T-helper 2 cell (primary cell): ENCODE data around the gene PSKH1.
"Not testable (repeated sequence)": the region's sequence is repeated elsewhere in the genome, so short reads cannot be mapped to it uniquely, and the experiment has no call there.

Experiments
- DNase-seq, 5 experiments: peaks; one replicate each; pipeline versions ENCODE4 v3.0.0 to v3.0.0-alpha.2; 2012 to 2022

PSKH1 gene

DNA sequence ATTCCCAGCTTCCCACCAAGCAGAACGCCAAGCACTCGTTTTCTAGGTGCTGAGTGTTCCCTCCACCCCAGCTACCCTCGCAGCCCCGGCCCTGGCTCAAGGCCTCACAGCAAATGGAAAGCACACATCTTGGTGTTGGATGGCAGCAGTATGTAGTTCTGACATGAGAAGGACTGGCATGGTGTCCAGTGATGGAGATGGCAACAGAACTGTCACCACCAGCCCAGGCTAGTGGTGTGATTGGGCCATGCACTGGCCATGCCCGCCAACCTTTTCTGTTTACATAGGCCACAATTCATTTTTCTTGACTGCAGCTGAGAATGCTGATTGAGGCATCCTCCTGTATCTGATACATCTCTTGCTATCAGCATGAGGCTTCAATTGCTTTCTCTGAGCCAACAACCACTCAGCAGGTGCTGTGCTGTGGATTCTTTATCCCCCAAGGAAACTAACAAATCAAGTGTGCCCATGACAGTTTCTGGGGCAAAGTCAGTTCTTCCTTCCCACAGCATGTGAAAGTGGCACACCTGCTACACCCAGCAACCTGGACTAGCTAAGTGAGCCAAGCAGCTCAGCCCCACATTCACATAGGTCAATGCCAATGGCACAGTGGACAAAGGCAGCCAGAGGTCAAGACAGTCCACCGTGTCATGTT, 71.5 kb downstream of the PSKH1 start:
- DNase-seq, result no peak

DNA sequence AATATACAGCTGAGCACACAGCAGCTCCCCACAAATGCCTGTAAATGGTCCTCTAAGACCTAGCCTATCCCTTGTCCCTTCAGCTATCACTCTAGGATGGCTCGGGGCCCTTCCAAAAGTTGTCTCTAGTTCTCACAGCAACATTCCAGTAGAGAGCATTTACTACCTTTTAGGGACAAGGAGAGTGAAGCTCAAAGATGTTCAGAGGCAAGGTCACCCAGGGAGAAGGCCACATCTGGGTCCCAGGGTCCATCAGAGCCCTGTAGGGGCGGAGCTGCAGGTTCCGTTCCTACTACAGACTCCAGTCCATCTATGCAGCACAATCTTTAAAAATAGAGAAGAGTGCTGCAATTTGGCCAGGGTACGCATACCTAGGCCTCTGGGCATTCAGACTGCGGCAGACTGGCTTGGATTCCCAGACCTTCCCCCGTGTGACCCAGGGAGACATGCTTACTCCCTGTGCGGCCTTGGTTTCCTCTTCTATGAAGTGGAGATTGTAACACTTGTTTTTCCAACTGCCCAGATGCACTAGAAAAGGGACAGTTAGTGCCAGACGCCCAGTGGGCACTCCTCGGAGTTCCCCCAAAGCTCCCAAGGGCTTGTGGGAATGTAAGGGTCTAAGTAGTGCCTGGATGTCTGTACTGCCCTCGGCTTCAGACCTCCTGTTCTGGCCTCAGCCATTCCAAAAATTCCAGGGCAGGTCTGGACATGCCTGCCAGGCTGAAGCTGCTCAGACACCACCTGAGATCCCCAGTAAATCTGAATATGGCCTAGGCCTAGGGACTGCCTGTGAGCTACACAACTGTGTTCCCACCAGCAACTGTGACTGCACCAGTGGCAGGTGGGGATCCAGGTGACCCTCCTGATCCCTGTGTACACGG, 72.9 kb downstream of the PSKH1 start:
- no peak for DNase-seq

DNA sequence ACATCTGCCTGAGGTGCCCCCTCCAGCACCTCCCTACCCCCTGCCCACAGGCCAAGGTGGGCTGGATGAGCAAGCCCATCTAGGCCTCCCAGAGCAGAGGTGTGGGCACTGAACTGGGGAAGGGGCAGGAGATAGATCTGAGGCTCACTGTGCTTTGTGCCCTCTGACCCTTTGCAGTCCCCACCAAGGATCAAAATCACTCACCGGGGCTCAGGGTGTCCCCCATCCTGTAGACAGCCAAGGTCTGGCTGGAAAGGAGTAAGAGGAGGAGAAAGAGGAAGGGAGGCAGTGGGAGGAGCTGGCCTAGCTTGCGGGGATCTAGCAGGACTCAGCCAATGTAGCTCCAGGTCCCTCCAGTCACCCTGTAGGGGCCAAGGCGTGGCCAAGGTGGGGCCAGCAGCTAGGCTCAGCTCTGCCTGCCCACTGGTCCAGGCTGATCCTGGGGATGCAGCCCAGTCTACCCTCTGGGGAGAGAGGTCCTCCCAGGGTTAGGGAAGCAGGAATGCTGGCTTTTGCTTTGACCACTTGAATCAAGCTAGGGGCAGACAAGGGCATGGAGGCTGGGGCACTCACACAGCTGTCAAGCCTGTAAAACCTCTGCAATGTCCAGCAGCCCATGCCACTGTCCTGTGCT, 73.6 kb downstream of the PSKH1 start:
- DNase-seq, result no peak

DNA sequence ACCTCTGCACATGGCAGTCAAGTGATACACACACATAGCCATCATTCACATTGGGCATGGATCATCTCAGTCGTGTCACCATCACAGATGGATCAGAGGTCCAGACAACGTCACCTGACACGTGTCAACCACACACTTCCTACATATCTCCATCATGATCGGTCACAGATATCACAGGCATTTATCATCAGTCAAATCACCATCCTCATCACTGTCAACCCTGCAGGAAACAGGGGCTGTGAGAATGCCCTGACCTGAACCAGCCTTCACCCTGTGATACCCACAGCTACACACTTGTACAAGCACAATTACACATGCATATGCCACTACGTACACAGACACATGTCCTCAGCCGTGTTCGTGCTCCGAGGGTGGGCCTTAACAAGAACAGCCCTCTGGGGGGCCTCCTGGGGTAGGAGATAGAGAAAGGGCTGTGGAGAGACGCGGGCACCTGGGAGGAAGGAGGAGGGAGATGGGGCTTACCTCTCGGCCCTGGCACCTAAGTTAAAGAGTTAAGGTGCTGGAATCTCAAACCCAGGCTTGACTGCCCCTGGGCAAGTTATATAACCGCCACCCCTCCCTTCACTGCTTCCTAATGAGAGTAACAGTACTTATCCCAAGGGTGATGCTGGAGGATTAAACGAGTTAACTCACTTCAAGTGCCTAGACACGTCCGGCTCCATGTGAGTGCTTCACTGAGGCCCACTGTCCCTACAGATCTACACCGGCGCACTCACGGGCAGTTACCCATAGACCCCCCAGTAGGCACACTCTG, 74.3 kb downstream of the PSKH1 start:
- peak in 2 of 5 experiments; percentile 22 to 79 for DNase-seq

DNA sequence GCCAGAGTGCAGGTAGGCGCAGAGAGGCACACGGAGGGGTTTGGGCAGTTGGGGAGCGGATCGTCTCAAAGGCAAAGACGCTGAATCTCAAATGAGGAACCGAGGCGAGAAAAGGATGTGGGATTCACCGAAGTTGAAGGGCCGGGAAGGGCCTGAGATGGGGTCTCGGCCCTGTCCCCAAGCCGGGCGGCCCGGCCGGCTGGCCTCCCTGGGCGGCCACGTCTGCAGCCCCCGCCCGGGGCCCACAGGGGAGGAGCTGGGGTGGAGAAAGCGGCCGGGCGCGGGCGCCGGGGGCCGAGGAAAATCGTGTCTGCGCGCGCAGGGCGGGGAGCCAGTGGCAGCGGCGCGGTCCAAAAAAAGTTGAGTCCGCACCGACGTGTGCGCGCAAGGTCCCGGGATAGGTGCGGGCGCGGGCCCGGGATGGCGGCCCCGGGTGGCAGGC, 74.9 kb downstream of the PSKH1 start:
- DNase-seq, result peak in 3 of 5 experiments; percentile 12 to 37 (median 24)

DNA sequence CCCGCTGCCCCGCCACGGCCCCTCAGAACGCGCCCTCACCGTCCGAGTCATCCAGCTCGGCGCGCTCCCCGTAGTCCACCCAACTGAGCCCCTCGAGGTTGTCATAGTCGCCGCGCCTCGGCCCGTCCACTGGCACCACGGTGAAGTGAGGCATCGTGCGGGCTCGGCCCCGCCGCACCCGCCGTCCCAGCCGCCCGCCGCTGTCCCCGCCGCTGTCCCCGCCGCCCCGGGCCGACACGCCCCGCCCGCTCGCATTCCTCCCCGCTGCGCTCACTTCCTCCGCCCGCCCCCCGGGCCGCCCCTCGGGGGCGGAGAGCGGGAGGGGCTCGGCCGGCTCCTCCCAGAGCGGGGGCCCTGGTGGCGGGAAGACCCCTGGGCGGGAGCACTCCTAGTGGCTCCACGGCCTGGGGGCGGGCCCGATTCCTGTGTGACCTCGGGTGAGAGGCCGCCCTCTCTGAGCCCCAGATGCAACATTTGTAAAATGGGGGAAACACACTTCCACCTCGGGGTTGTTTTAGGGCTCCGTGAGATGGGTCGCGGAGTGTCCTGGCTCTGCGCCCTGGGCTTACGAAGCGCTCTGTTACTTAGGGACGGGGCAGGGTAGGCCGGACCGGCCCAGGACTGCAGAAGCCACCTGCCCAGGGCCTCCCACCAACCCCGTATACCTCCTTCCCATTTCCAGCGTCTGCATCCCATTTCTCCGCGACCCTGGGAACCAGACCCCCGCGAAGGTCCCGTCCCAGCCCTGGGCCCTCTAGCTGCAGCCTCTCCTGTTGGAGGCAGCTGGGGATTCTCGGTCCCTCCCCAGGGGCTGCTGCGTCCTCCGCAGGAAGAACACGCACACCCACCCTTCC, 75.6 kb downstream of the PSKH1 start, which contains the start of gene SLC12A4:
Gene SLC12A4, minus strand, starts transcription at position 238 of the 854 bp plus-strand sequence. Its CDS starts 84 bp downstream, at position 154.
- peak; percentile 75 to 92 (median 80) for DNase-seq

DNA sequence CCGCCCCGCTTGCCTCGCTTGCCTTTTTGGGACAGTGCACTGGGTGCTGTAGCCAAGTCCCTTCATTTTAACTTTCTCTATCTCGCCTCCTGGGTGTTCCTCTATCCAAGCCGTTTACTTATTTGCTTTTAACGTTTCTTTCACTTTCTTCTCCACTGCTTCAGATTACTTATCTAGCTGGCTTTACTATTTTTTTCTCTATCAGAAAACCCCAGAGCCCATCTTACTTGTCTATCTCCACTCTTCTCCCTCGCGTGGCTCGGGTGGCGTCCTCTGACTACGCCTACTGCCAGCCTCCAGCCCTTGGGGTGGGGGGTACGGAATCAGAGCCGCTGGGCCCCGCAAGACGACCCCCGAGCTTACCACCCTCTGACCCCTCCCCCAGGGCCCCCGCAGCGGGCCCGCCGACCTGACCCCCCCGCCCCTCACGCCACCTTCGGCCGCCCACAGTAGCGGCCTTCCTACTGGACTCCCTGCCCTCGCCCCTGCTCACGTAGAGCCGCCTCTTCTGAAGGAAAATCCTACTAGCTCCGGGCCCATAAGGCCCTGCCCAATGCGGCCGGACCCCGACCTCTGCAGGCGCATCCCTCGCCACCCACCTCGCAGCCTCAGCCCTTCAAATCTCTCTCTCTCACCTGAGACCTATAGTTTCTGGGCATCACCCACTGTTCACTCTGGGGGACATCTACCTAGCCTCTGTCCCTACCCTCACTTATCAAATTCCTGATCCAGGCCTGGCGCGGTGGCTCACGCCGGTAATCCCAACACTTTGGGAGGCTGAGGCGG, 76.4 kb downstream of the PSKH1 start:
- peak in 1 of 5 experiments; percentile 42 for DNase-seq

DNA sequence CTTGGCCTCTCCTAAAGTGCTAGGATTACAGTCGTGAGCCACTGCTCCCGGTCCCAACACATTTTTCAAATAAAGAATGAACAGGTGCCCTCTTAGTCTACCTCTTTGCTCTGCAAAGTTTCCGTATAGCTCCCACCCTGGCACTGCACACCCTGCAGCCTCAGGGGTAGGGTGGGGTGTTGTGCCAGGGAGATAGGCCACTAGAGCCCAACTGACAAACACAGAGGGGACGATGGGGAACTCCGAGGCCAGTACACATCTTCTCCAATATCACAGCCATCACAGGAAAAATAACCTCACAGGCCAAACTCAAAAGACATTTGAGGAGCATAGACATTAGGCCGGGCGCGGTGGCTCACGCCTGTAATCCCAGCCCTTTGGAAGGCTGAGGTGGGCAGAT, 78.1 kb downstream of the PSKH1 start:
- no peak for DNase-seq

DNA sequence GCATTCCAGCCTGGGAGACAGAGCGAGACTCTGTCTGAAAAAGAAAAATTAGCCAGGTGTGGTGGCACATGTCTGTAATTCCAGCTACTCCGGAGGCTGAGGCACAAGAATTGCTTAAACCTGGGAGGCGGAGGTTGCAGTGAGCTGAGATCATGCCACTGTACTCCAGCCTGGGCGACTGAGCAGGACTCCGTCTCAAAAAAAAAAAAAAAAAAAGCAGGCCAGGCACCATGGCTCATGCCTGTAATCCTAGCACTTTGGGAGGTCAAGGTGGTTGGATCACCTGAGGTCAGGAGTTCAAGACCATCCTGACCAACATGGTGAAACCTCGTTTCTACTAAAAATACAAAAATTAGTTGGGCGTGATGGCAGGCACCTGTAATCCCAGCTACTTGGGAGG, 79.2 kb downstream of the PSKH1 start:
- DNase-seq, result not testable (repeated sequence)

DNA sequence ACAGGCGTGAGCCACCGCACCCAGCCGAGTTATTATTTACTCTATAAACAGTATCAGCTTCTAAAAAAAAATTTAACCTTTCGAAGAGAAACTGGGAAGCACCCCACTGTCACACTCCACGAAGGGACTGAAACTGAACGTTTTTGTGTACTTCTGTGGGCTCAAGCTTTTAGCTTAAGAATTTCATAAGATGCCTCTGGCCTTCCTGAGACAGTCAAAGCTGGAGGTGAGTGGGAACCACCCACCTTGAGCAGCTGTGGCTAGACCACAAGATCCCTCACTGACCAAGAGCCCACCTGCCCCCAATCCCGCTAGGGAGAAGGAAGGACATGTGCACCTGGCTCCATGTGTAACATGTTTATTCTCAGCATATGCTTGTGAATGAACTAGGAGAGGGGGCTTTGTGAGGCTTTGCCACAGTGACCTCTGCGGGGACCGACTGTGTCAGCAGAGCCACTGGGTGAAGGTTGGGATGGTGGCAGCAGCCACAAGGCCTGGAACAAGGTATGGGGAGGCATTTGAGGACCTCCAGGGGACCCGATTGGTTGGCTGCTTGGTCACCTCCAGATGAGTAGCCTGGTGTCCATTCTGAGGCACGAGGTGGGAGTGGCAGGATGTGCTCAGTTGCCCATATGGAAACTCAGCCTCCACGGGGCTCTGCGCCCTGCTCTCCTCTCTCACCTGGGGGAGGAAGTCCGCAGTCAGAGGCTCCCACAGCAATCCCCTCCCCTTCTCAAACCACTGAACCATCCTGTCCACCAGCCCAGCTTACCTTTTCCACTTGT, 82.5 kb downstream of the PSKH1 start:
- no peak for DNase-seq

DNA sequence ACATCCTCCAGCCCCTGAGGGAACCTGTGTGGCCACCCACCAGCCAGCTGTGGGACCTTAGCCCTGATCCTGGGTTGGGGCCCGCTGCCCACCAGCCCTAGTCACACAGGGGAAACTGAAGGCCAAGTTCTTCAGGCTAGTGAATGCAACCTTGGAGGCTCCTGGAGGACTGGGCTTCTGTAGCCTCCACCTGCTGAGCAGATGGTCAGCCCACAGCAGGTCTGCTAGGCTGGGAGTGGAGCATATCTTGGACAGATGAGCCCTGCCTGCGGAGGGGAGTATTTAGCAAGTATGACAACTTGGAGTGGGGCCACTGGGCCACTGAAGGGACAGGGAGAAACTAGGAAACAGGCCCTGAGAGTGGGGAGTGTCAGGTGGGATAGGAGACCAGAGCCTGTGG, 83.2 kb downstream of the PSKH1 start:
- DNase-seq, result no peak

DNA sequence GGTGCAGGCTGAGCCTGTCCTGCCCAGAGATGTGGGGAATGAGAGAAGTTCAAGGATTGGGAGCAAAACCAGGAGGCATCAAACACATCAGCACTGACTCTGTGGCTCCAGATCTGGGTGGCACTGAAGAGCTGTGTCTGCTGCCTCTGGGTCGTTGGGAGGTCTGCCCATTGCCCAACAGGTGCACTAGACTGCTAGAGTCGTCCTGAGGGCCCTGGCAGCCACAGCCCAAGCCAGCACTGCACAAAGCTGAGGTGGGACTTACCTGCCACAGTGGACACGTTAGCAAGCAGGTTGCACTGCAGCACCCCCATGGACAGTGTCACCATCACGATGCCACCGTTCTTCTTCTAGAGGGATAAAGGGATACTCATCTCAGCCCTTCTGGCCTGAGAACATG, 84.0 kb downstream of the PSKH1 start:
- DNase-seq, result no peak

DNA sequence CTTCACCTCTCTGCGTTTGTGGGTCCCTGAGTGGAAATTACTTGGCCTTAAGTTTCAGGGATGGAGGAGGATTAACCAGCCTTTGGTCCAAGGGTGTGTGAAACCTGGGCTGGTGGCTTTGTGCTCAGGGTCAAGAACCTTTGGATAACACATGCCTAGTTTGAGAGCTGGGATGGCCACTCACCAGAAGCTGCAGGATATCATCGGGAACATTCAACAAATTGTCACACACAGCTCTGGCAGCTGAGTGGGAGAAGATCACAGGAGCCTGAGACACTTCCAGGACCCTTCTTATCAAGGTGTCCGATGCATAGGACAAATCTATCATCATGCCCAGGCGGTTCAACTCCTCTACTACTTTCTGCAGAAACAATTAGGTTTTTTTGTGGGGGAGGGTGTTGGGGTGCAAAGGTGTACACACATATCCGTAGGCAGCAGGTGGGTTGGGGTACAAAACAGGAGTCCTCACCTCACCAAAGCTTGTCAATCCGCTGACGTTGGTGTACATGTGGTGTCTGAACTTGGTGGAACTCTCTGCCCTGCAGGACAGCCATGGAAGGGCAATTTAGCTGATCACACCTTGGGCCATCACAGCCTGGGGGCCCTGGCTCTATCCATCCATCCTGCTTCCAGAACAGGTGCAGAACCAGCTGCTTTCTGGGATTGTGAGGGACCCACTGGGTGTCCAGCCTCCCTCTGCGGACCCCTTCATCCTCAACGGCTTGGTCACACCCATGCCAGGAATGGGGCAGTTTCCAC, 84.6 kb downstream of the PSKH1 start:
- DNase-seq, result no peak
